Neural progenitor cell (in vitro differentiated cells): Measurements from ENCODE around the gene PHTF1.

Source experiments
- CTCF ChIP-seq: fragments of 200-600 bp; sonication (generic); IDR thresholded peaks from 2 replicates; pipeline ENCODE4 v1.5.1; 2017; ENCODE audit warnings: antibody characterized with exemption, mild to moderate bottlenecking
- EZH2 ChIP-seq: fragments of 200-600 bp; sonication (generic); IDR thresholded peaks from 2 replicates; pipeline ENCODE4 v1.6.1; 2017; ENCODE audit warnings: antibody characterized with exemption, mild to moderate bottlenecking, moderate library complexity

GRCh38 chr1:113677250-113678158 lies 81.8 kb downstream of the PHTF1 start:
- TF ChIP-seq CTCF (peak; percentile 75), EZH2 (no peak)
